ENCODE results near the gene KCNB1.

DNA sequence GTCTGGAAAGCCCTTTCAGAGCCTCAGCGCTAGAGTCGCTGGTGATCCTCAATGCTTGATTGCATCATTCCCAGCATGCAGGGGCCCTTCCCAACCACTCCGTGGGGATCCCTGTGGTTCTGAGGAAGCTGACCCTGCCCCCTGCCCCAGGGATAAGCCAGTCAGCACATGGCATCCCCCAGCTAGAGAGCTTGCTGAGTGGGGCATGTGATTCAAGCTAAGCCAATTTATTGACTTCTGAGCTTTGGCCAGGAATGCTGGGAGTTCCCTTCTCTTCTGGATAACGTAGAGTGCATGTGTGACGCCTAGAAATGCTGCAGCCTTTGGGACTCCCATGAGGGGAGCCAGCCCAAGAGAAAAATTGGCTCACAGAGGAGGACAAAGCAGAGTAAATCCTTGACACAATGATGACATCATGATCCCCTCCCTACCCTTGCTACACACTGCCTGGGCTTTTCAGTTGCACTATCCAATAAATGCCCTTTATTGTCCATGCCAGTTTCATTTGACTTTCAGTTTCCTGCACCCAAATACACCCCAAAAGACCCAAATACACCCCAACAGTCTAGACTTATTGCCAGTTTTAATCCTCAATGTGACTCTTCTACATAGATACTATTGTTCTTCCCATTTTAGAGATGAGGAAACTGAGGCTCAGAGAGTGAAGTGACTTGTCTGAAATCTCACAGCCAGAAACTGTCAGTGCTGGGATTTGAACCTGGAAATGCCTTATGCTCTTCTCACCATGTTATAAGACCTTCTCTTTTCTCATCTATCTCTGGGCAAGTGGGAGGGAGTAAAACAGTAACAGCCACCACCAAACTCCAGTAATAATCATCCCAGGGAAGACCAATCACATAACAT lies 34.3 kb downstream of the KCNB1 start:
- TF ChIP-seq TAF1 (IDR thresholded peaks at IDR 0.05; ENCODE audit: borderline replicate concordance, low read depth, low read length) (no peak), POLR2A (IDR thresholded peaks at IDR 0.05; ENCODE audit: low read depth, low read length) (no peak), POLR2AphosphoS5 (IDR thresholded peaks at IDR 0.05; ENCODE audit: low read depth, low read length) (no peak)
